Glutamatergic neuron (in vitro differentiated cells): ENCODE measurements around the gene ABHD2. TPM values are rescaled to one million over a fixed set of nuclear protein-coding genes. Genes with fewer than 3 reads are reported as not detected.

ENCODE experiments used
- DNase-seq: peaks from one replicate; pipeline ENCODE4 v3.0.0; 2022
- H3K27ac Mint-ChIP-seq: one replicate; pipeline ENCODE4 v1.8.0; 2020; ENCODE audit warnings: mild to moderate bottlenecking, mixed read lengths, inconsistent platforms; ENCODE audit not compliant: unreplicated experiment
- H3K27me3 Mint-ChIP-seq: one replicate; pipeline ENCODE4 v1.8.0; 2020; ENCODE audit warnings: mild to moderate bottlenecking, moderate library complexity, mixed read lengths, inconsistent platforms; ENCODE audit not compliant: unreplicated experiment
- H3K36me3 Mint-ChIP-seq: one replicate; pipeline ENCODE4 v1.8.0; 2020; ENCODE audit warnings: mild to moderate bottlenecking, mixed read lengths, inconsistent platforms; ENCODE audit not compliant: unreplicated experiment
- H3K4me1 Mint-ChIP-seq: one replicate; pipeline ENCODE4 v1.8.0; 2020; ENCODE audit warnings: mild to moderate bottlenecking, low read depth, mixed read lengths, inconsistent platforms; ENCODE audit not compliant: unreplicated experiment
- H3K4me3 Mint-ChIP-seq: one replicate; pipeline ENCODE4 v1.8.0; 2020; ENCODE audit warnings: mild to moderate bottlenecking, mixed read lengths, inconsistent platforms; ENCODE audit not compliant: unreplicated experiment
- H3K9me3 Mint-ChIP-seq: one replicate; pipeline ENCODE4 v1.8.0; 2020; ENCODE audit warnings: mild to moderate bottlenecking, moderate library complexity, mixed read lengths, inconsistent platforms; ENCODE audit not compliant: unreplicated experiment
- CTCF ChIP-seq: fragments of 200-600 bp; sonication (generic); IDR thresholded peaks from one replicate; pipeline ENCODE4 v1.5.0; 2021; ENCODE audit not compliant: partially characterized antibody, unreplicated experiment
- total RNA-seq: library from RNA; stranded (reverse); fragmentation: NEBNext Ultra II Directional; extraction: Animal tissue kit (Norgen Biotek cat#: 25700); gene quantifications from one replicate; pipeline ENCODE4 v1.2.1, GENCODE V29; 2021; ENCODE audit not compliant: unreplicated experiment

Gene ABHD2
- total RNA-seq, 1 donor from 2014 or later = 101 TPM

- Mint-ChIP-seq H3K27me3 (no peaks in the 10 kb centered on the region), H3K27ac (no peak overlapping the region), H3K4me1 (no peaks in the 10 kb centered on the region), H3K9me3 (no peaks in the 10 kb centered on the region), H3K36me3 (no peaks in the 10 kb centered on the region), H3K4me3 (no peak overlapping the region)
- DNase-seq = no peak
- TF ChIP-seq CTCF = no peak
Observed at GRCh38 chr15:89184886-89185526, 96.8 kb downstream of the ABHD2 start.

- Mint-ChIP-seq H3K4me1 (no peaks in the 10 kb centered on the region), H3K4me3 (no peak overlapping the region), H3K9me3 (no peaks in the 10 kb centered on the region), H3K27ac (no peak overlapping the region), H3K27me3 (no peaks in the 10 kb centered on the region), H3K36me3 (no peaks in the 10 kb centered on the region)
- TF ChIP-seq CTCF = no peak
- no peak for DNase-seq
Observed at GRCh38 chr15:89186803-89187202, 98.5 kb downstream of the ABHD2 start.

- H3K4me3 Mint-ChIP-seq = no peak overlapping the region
- no peak for TF ChIP-seq CTCF
- no peaks in the 10 kb centered on the region for H3K36me3 Mint-ChIP-seq
- no peaks in the 10 kb centered on the region for H3K4me1 Mint-ChIP-seq
- H3K9me3 Mint-ChIP-seq = no peaks in the 10 kb centered on the region
- no peak for DNase-seq
- no peak overlapping the region for H3K27ac Mint-ChIP-seq
- H3K27me3 Mint-ChIP-seq = no peaks in the 10 kb centered on the region
Observed at GRCh38 chr15:89187301-89187985, 99.2 kb downstream of the ABHD2 start.

- H3K9me3 Mint-ChIP-seq = no peaks in the 10 kb centered on the region
- H3K4me1 Mint-ChIP-seq = no peaks in the 10 kb centered on the region
- no peak for TF ChIP-seq CTCF
- no peaks in the 10 kb centered on the region for H3K27me3 Mint-ChIP-seq
- no peak overlapping the region for H3K4me3 Mint-ChIP-seq
- DNase-seq = no peak
- no peaks in the 10 kb centered on the region for H3K36me3 Mint-ChIP-seq
- no peak overlapping the region for H3K27ac Mint-ChIP-seq
Observed at GRCh38 chr15:89187986-89188514, 99.8 kb downstream of the ABHD2 start.

- Mint-ChIP-seq H3K4me3 (no peak overlapping the region), H3K4me1 (peaks cover 1% of the 10 kb centered on the region), H3K27ac (no peak overlapping the region), H3K36me3 (no peaks in the 10 kb centered on the region), H3K27me3 (no peaks in the 10 kb centered on the region), H3K9me3 (no peaks in the 10 kb centered on the region)
- no peak for TF ChIP-seq CTCF
- DNase-seq = no peak
Observed at GRCh38 chr15:89192136-89192535, 103.9 kb downstream of the ABHD2 start.
